Choroid plexus epithelial cell (primary cell): ENCODE measurements around the gene B3GAT1.

Source experiments
- DNase-seq: peaks from one replicate; pipeline ENCODE4 v3.0.0-alpha.2; 2010; ENCODE audit warnings: low read depth
- H3K4me3 ChIP-seq: 2 replicates; pipeline ENCODE4 v1.5.1; 2011; ENCODE audit warnings: low read depth, mild to moderate bottlenecking, control low read depth, low read length, moderate library complexity
- CTCF ChIP-seq: conservative IDR thresholded peaks from 2 replicates; pipeline ENCODE4 v1.5.1; 2011; ENCODE audit warnings: low read depth, mild to moderate bottlenecking, control low read depth, inconsistent platforms, low read length, moderate library complexity

The B3GAT1 gene

GRCh38 chr11:134390706-134391569 is 21.1 kb downstream of the B3GAT1 start:
- no peak overlapping the region for H3K4me3 ChIP-seq
- DNase-seq: no peak
- no peak for TF ChIP-seq CTCF

DNA sequence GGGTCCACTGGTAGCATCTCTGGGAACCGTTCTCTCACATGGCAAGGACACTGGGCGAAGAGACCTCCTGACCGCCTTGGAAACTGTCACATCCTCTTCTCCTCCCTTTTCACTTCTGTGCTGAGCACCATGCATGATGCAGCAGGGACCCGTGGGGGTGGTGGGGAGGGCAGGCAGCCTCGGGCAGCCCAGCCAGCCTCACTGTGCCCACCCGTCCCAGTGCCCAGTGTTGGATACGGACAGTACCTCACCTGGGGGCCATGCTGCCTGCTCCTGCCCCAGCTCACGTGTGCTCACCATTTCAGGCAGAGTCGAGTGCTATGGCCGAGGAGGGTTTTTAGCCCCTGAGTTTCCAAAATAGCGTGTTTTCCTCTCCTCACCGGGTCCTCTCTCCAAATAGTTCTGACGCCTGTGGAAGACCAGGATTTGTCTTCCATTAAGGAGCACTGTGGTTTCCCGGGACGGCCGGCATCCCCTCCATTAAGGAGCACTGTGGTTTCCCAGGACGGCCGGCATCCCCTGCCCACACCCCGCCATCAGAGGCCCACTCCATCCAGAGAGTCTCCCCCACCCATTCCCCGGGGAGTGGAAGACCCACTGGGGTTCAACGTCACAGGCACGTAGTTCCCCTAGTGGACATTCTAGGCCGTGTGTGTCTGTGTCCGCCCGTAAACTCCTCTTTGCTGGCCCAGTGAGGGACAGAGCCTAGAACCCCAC is 22.4 kb downstream of the B3GAT1 start:
- no peak for DNase-seq
- TF ChIP-seq CTCF: no peak
- no peak overlapping the region for H3K4me3 ChIP-seq

- DNase-seq: no peak
These were observed 23.5 kb downstream of the B3GAT1 start for GRCh38 chr11:134388590-134388989.

DNA sequence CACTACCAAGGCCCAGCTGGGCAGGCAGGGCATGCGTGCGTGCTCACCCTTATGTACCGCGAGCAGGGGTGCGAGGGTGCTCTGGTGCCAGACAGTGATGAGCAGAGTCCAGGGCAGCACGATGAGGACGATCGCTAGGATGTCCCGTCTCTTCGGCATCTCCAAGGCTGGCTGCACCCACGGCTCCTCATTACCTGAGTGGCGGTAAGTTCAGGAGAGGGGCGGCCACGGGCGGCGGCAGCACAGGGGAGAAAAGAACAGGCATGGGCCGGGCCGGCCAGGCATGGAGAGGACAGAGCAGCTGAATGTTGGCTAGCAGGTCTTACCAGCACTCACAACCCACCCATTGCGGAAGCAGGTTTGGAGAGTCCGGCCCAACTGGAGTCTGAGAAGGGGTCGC is 24.5 kb downstream of the B3GAT1 start:
- H3K4me3 ChIP-seq: no peak overlapping the region
- no peak for TF ChIP-seq CTCF

More at GRCh38 chr11:134388590-134388989, 23.5 kb downstream of the B3GAT1 start:
- TF ChIP-seq CTCF: no peak
- H3K4me3 ChIP-seq: no peak overlapping the region

DNA sequence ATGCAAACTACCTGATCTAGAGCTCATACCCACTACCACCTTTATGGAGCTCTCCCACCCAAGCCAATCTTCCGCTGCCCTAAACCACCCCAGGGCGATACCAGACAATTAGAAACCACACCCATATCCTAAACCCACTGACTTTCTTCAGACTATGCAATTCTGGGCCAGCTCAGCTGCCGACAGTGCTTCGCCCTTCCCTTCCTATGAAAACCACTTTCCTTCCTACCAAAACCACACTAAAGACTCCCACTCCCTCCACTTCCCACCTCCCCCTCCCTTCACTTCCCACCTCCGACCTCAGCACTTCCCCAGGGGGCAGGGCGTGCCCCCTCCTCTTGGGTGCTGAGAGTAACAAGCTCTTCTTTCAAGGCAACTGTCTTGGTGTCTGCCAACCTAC is 25.1 kb downstream of the B3GAT1 start:
- TF ChIP-seq CTCF: no peak
- no peak for DNase-seq
- no peak overlapping the region for H3K4me3 ChIP-seq

More for the DNA sequence above, 24.5 kb downstream of the B3GAT1 start:
- DNase-seq: no peak

GRCh38 chr11:134385774-134386565 is 26.1 kb downstream of the B3GAT1 start:
- no peak for TF ChIP-seq CTCF
- no peak for DNase-seq
- H3K4me3 ChIP-seq: no peak overlapping the region
